Superior temporal gyrus (tissue), 1 donor: ENCODE measurements around the gene IL20RA.

ENCODE experiments used
- DNase-seq: peaks from one replicate; pipeline ENCODE4 v3.0.0-alpha.2; 2016; ENCODE audit errors: extremely low spot score

The IL20RA gene

DNA sequence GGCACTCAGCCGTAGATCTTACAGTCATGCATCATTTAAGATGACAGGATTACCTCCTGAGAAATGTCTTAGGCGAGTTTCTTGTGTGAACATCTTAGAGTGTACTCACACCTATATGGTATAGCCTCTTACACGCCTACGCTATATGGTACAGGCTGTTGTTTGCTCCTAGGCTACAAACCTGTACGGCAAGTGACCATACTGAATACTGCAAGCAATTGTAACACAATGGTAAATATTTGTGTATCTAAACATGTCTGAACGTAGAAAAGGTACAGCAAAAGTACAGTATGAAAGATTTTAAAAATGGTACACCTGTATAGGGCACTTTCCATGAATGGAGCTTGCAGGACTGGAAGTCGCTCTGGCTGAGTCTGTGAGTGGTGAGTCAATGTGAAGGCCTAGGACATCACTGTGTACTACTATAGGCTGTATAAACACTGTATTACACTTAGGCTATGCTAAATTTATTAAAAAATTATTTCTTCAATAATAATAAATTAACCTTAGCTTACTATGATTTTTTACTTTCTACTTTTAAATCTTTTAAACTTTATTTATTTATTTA lies 541 bp upstream of the IL20RA start:
- no peak for DNase-seq

DNA sequence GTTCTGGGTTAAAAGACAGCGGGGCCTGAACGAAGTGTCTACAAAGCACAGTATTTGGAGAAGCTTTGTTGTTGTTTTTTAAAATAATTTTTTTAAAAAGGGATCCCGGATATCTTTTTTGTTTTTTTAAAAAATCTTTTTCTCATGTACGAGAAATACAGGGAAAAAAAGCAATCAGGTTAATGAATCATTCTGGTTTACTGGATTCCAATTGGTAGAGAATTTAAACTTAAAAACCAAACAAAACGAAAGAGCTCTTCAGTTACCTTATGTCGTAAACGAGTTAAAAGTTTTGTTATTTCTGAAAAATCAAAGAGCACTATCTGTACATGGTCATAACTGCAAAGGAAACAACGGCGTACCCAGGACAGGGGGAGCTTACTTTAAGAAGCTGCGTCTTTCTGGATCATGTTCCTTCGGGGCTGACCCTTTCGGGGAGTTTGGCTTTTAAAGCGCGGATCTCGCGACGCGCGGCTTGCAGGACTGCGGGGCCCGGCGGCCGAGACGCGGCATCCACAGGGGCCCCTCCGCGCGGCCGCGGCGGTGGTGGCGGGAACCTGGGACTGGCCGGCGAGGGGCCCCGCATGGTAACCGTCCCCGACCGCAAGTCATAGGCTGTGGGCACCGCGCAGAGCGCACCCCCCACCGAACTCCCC lies 927 bp downstream of the IL20RA start:
- DNase-seq: peak; percentile 12

DNA sequence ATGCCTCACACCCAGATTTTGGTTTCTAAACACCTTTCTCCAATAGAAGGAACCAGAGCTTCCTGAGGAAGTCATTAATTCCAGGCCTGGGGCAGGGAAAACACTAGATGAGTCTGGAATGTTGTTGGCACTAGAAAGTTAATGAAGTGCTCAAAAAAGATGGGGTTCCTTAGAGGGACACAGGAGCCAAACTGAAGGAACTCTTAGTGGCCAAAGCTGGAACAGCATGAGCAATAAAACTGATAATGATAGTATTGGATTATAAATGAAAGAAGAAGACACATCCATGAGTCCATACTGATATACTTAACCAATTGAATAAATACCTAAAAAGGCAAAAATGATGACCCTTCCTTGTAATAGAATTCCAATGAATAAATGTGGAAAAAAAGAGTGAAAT lies 4.4 kb downstream of the IL20RA start:
- DNase-seq: no peak

DNA sequence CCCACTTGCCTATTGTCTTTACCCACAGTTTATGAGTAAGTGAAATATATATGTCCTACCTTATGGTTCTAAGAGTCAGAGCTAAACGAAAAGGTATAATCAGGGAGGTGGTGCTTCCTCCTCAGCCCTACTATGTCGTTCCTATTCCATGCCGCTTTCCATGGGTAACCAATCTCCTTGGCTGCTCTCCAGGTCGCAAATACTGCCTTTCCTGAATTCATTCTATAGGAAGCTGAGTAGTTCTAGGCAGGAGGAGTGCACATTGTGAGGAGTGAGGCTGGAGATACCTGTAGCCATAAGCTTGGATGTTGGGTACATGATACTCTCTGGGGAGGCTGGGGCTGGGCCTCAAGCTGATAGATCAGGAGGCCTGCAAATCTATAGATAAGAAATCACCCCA lies 5.8 kb downstream of the IL20RA start:
- DNase-seq: no peak

DNA sequence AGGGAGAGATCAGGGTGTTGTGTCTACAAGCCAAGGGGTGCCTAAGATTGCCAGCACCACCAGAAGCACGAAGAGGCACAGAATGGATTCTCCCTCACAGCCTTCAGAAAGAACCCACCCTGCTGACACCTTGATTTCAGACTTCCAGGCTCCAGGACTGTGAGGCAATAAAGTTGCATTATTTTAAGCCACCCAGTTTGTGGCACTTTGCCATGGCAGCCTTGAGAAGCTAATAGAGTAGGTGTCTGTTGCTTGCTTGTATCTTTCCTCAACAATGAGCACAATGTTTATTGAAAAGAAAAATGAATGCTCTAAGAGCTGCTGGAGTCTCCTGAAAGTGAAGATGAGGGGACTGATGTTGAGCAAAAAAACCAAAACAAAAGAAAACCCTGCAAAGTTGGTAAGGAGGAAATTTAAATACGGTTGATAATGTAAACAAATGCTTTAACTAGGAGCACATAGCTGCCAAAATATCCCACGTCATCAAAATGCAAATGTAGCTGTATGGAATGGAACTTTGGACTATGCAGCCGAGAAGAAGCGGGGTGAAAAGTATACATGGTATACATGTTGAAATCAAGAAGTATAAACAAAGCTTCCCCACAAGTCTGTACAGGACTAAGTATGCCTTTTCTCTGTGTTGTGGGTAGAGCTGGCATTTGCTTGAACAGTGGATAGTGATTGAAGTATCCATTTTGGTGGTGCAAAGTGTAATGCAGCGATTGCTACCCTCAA lies 8.0 kb downstream of the IL20RA start:
- no peak for DNase-seq

DNA sequence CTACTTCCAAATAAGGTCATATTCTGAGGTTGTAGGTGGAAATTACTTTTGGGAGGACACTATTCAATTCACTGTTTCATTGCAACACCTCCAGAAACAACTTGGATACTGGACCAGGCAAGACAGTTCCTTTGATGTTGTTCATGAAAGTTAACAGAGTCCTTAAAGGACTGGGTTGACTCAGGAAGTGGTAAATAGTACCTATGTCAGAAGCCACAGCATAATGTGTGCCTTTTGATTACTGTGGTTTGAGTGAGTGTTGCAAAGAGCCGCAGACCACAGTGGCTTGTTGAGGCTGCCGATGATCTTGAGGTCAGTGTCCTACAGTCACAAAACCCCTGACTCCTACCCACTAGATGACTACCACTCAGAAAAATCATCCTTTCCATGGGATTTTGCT lies 10.9 kb downstream of the IL20RA start:
- DNase-seq: no peak

DNA sequence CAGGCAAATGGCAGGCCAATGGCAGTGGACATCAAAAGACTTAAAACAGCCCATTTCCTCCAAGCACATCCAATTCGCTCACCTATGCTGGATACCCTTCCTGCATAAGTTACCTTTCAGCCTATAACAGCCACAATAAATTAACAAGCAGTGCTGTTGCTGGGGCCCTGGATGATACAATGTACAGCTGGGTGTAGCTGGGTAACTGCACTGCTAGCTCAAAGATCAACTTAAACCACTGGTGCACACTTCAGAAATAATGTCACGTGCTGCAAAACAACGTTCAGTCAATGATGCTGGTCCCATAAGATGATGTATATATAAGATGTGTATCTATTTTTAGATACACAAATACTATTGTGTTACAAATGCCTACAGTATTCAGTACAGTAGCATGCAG lies 13.6 kb downstream of the IL20RA start:
- no peak for DNase-seq

DNA sequence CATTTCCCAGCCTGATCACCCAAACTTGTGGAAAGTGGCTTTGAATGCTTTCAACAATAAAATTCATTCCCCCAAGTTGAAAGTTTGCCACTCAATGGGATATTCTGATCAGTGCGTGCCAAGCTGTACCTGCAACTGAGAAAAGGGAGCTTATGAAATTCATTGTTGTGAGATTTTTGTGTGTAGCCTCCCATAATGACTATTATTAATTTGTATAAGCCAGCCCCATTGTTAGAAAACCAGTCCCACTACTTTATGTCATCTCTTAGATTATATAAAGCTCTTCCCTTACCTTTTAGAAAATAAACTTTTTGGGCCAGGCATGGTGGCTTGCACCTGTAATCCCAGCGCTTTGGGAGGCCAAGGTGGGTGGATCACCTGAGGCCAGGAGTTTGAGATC lies 15.9 kb downstream of the IL20RA start:
- DNase-seq: no peak

DNA sequence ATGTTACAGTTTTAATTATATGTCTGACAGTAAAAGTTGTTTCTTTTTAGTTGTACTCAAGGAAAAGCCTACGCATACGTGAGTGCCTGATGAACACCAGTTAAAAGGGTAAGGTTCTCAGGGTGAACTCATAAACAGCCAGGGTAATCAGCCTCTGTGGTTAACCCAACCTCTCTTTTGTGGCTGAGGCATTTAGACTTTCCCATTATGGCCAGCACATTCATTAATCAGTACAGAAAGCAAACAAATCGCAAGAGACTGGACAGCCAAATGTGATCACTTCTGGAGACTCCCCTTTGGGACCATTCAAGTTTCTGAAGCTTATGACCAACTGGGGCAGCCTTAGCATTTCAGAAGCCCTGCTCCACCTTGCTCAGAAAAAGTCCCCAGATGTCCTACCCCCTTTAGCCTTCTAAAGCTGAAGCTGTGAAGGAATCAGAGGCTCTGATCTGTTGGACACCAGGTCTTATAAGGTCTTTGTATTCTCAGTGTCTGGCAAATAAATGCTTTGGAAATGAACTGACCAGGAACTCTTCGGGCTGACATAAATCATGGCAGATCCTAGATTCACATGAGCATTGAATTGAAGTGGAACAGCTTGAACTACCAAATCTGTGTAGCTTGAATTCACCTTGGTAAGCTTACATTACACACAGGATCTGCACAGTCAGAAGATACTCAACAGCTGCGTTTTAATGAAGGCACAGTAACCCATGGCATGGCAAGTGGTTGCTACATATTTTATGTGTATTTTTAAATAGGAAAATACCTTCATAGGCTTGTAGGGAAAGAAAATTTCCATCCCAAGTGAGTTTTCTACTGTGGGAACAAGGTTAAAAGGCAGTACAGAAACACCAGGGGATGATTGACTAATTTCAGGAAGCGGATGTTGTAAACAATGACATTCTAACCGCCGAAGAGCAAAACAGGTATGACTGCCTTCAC lies 18.7 kb downstream of the IL20RA start:
- no peak for DNase-seq

DNA sequence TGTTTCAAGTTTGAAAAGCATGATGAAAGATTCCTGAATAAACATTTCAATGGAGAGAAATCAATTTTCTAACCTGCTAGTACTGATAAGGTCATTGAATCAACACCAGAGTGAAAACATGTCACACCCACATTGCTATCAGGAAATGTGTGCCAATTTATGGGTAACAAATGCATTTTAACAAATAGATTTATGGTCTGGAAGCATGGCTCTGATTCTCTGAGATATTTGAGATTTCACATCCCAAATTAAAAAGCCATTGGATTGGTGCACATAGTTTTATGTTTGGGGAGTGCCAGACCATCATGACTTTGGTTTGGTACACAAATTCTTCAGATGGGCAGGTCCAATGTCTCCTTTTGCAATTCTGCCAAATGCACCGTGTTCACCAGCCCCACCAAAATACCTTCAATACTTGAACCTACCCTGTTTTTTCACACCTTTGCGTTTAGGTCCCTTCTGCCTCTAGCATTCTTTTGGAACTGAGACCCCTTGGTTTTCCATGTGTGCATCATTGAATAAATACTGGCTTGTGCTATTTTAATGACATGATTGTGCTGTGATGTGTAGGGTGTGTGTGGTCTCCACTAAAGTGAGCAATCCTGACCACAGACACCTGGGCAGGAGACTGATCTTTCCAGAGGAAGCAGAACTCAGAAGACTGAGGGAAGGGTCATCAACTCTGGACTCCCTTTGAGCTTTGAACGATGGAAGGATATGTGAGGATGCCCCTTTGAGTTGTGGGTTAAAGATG lies 20.4 kb downstream of the IL20RA start:
- DNase-seq: no peak

DNA sequence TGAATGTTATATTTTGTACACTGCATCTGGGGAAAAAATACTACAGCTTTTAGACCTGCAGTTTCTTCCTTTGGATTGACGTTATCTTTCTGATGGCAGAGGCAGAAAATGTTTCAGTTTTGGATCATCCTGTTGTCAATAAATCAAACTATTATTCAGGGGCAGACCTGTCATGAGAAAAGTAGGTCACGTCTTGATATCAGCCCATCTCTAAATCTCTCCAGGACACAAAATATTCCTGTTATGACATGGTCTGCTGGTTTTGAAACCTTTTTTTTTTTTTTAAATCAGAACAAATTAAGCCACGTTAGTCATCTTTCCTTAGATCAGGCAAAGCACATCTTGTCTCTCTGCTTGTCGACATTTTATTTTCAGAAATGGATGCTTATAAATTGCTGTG lies 24.0 kb downstream of the IL20RA start:
- no peak for DNase-seq

DNA sequence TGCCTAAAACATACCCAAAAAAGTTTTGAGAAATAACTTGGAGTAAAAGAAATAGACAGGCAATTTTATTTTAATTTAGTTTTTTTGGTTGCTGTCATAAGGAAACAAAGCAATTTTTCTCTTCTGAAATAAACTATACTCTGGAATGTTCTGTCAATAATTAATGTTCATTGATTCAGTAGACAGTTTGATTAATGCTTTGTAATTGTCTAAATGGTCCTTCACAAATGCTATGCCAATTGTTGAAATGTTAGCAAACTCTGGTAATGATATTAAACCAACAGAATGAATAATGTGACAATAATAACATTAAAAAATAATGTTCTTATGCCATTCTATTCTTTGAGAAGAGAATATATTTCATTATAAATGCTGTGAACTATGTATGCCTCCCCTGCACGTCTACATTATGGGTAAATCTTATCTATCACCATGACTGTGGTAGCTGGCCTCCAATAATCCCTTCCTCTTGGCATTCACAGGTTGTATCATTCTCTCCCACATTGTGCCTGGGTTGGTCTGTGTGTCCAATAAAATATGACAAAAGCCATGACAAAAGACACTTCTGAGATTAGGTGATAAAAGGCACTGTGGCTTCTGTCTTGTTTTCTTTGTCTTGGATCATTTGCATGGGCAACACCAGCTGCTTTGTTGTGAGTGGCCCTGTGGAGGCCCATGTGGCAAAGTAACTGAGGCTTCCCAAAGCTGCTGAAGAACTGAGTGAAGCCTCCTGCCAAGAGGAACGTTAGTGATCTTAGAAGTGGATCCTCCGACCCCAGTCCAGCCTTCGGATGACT lies 25.1 kb downstream of the IL20RA start:
- no peak for DNase-seq

DNA sequence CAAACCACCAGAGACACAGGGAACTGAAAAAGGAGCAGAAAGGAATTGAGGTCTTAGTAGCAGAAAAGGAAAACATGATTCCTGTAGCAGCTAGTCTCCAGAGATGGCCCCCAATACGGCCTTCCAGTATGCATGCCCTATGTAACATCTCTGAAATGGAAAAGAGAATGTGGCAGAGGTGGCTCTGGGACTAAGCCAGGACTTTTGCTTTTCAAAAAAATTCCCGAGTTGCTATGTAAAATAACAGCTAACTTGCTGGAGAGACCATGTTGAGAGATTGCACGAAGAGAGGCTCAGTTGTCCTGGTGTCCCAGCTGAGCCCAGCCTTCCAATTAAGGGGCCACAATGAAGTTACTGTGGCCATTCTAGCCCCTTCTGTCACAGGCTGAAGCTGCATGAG lies 27.7 kb downstream of the IL20RA start:
- DNase-seq: no peak

DNA sequence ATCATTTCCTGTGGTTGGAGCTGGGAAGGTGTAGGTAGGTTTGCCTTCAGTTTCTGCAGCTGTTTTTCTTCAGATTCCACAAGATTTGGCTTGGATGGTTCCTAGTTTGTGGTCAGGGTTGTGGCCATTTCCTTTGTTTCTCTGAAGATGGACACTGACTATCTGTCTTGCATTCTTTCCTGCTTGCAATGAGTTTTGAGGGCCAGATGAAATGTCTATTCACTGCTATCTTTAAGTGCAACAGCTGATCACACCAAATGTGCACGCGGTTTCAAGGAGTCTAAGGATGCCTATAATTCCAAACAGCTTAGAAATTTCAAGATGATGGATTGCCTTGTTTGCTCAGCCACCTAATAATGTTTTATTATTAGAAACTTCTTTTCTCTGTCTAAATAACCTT lies 28.4 kb downstream of the IL20RA start:
- DNase-seq: no peak

DNA sequence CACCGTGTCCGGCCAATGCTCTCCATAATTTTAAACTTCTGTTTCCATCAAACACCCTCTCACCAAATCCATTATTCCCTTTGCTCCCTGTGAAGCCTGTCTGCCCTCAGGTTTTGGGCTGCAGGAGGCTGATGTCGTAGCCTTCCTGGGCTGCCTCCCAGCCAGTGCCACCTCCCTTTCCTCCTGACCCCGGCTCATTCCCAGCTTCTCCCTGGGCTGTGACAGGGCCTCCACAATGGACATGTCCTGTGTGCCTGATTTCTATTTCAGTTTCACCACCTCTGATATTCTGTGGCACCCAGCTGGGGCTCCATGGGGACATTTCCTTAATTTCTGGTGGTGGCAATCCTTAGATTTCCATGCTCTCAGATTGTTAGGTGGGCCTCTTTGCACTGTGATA lies 28.8 kb downstream of the IL20RA start:
- no peak for DNase-seq

DNA sequence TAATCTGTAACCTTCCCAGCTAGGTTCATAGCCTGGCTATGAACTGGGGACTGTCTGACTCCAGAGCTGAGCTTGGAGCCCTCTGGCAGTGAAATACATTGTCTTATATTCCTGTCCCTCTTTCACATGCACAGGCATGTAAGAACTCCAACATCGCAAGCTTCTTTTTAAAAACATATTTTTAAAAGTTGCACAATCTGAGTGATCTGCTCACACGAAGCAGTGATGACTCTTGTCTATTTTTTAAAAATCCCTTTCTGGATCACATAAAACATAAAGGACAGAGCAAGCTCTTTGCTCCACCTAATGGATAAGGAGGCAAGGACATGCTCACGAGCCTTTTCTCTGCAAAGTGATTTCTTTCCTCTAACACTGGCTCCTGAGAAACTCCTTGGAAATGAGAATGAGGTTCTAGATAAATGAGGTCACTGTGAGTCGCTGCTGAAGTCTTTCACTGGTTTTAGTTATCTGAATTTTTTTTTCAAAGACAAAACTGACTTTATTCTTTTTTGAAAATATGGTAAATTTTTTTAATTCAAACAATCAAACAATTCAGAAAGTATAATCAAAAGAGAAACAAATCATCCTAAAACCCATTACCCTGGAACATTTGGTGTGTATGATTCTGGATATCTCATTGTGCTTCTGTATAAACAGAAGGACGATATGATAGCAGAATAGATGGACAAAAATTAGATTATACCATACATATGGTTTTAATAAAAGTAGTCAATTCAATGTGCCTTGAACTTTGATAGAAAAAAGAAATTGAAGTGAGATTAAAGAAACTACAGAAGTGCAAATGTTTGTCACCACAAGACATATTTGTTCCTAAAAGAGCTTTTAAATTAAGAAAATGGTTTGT lies 30.8 kb downstream of the IL20RA start:
- peak; percentile 16 for DNase-seq

DNA sequence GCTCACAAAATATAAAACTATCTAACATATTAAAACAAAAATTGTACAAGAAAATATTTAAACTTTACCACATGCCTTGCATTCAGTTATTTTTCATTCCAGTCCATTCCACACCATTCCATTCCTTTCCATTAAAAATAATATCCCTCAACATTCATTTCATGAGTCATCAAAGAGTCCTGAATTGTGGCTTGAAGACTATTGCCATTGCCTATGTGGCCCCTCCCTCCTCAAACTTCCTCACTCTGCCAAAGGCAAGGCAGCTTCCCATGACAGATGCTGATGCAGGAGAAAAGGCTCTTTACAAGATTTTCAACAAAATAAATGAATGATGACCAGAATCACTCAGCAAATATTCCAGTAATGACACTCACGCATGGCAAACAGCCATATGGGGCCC lies 31.7 kb downstream of the IL20RA start:
- DNase-seq: no peak

DNA sequence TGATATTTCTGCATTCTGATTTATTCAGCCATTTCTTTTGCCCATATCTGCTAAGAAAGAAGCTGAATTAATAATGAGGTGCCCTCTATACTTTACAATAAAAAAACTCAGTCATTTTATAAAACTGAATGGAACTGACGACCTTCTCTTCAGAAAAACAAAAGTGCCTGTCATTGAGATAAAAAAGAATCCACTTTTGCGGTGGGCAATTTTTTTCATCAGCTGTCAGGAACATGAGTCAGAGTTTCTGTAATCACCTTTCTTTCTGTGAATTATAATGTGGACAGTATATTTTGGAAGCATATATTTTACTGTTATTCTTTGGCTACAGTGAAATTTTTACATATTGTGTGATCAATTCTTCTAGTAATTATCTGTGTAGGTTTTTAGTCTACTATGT lies 33.4 kb downstream of the IL20RA start:
- no peak for DNase-seq

DNA sequence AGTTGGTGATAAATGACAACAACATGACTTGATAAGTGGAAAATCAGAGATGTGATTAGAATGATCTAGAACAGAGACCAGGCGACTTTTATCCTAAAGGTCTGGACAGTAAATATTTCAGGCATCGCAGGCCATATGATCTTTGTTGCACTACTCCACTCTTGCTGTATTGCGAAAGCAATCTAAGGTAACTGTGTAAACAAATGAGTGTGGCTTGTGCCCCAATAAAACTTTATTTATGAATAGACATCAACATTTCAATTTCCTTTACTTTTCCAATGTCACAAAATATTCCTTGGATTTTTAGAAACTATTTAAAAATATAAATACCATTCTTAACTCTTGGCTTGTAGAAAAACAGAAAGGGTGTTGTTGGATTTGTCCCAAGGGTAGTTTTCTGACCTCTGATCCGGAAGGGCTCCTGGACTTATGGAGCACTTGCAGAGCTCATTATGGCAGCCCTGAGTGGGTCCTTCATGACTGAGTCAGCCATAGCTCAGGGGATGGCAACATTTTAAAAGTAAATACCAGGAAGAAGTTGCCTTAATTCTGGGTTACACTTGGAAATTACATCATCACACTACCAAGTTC lies 34.5 kb downstream of the IL20RA start:
- no peak for DNase-seq
